T-helper 9 cell (primary cell): ENCODE measurements around the gene BOD1.
A peak's percentile ranks its signal among the peaks of the same experiment; 100 is the strongest.

ENCODE experiments used
- DNase-seq: peaks from one replicate; pipeline ENCODE4 v3.0.0-alpha.2; 2020

The BOD1 gene

GRCh38 chr5:173575985-173576384 lies 40.5 kb downstream of the BOD1 start:
- no peak for DNase-seq

- DNase-seq = no peak
These were observed 41.5 kb downstream of the BOD1 start for GRCh38 chr5:173574983-173575382.

GRCh38 chr5:173573126-173573960 lies 43.1 kb downstream of the BOD1 start:
- peak; percentile 55 for DNase-seq

- no peak for DNase-seq
These were observed 43.9 kb downstream of the BOD1 start for GRCh38 chr5:173572431-173573125.

- no peak for DNase-seq
These were observed 45.9 kb downstream of the BOD1 start for GRCh38 chr5:173570321-173571090.

GRCh38 chr5:173568703-173569102 lies 47.7 kb downstream of the BOD1 start:
- no peak for DNase-seq

- no peak for DNase-seq
These were observed 48.3 kb downstream of the BOD1 start for GRCh38 chr5:173568128-173568527.

- DNase-seq = no peak
These were observed 48.9 kb downstream of the BOD1 start for GRCh38 chr5:173567548-173567947.

- no peak for DNase-seq
These were observed 50.9 kb downstream of the BOD1 start for GRCh38 chr5:173565491-173566072.

GRCh38 chr5:173564106-173564505 lies 52.3 kb downstream of the BOD1 start:
- no peak for DNase-seq

- DNase-seq = no peak
These were observed 53.2 kb downstream of the BOD1 start for GRCh38 chr5:173563246-173563645.

GRCh38 chr5:173562451-173562850 lies 54.0 kb downstream of the BOD1 start:
- DNase-seq = no peak
